H1 (cell line): ENCODE measurements around the gene SOBP. TPM values are rescaled to one million over a fixed set of nuclear protein-coding genes. Genes with fewer than 3 reads are reported as not detected.

Experiments
- ATF2 ChIP-seq: IDR thresholded peaks from 2 replicates; pipeline ENCODE4 v1.6.1; 2012; ENCODE audit warnings: low read length, inconsistent platforms
- CHD1 ChIP-seq: IDR thresholded peaks from 2 replicates; pipeline ENCODE4 v1.6.1; 2012; ENCODE audit warnings: low read depth, low read length, improper control_type of control experiment
- RAD21 ChIP-seq, 2 experiments: IDR thresholded peaks in 1 of 2; conservative IDR thresholded peaks in 1 of 2; 2 replicates each; pipeline ENCODE4 v1.6.1; 2011; ENCODE audit warnings: low read depth in 2 of 2, low read length in 2 of 2, improper control_type of control experiment in 1 of 2, inconsistent platforms in 1 of 2, mild to moderate bottlenecking in 1 of 2, moderate library complexity in 1 of 2
- RNF2 ChIP-seq: fragments of 200-900, 300-1000 bp; sonication (generic); IDR thresholded peaks from 2 replicates; pipeline ENCODE4 v1.7.1; 2016; ENCODE audit warnings: borderline replicate concordance, low read depth, mild to moderate bottlenecking, antibody characterized with exemption, low read length; ENCODE audit not compliant: poor library complexity, severe bottlenecking; ENCODE audit errors: missing control alignments
- polyA plus RNA-seq, 7 experiments: library from polyadenylated mRNA; depleted of rRNA in 3 of 7; stranded (reverse) in 5 of 7; unstranded in 2 of 7; fragments of >200 nt in 5 of 7; fragments of 200-250 nt in 2 of 7; gene quantifications; 1 replicate in 5 of 7; 2 replicates in 1 of 7; 4 replicates in 1 of 7; pipeline versions ENCODE4 v1.2.1 to v1.2.3, GENCODE V29; 2011 to 2013; ENCODE audit warnings: missing spikeins in 2 of 7, mixed read lengths in 2 of 7
- total RNA-seq: library from RNA; stranded (reverse); fragmentation: NEBNext Ultra II Directional; extraction: Animal tissue kit (Norgen Biotek cat#: 25700); gene quantifications from 2 replicates; pipeline ENCODE4 v1.2.1, GENCODE V29; 2021

The SOBP gene
- total and polyA plus RNA-seq, 2 of the 8 experiments (the other 6 are each of a cell fraction or from before 2014, with no cell fraction given) = 0.45 to 6.2 TPM

GRCh38 chr6:107613651-107614379 is 123.9 kb downstream of the SOBP start (continued):
- no peak for TF ChIP-seq CHD1
- TF ChIP-seq RNF2 = no peak
- no peak for TF ChIP-seq ATF2
- no peak for TF ChIP-seq RAD21 (IDR thresholded peaks at IDR 0.05 in 1 of 2, conservative IDR thresholded peaks at IDR 0.05 in 1 of 2; ENCODE audit: low read depth in 2 of 2, low read length in 2 of 2)
